Retina (tissue), 1 donor: ENCODE measurements around the gene PRKAG1.
"Not testable (repeated sequence)": the region's sequence is repeated elsewhere in the genome, so short reads cannot be mapped to it uniquely, and the experiment has no call there.

ENCODE experiments used
- DNase-seq: peaks from one replicate; pipeline ENCODE4 v3.0.0-alpha.2; 2016

PRKAG1 gene

GRCh38 chr12:49018261-49019119 is at the start of gene PRKAG1:
Gene PRKAG1, minus strand, starts transcription at chr12:49018776. Its CDS starts 36 bp downstream, at chr12:49018740.
- peak; percentile 98 for DNase-seq

DNA sequence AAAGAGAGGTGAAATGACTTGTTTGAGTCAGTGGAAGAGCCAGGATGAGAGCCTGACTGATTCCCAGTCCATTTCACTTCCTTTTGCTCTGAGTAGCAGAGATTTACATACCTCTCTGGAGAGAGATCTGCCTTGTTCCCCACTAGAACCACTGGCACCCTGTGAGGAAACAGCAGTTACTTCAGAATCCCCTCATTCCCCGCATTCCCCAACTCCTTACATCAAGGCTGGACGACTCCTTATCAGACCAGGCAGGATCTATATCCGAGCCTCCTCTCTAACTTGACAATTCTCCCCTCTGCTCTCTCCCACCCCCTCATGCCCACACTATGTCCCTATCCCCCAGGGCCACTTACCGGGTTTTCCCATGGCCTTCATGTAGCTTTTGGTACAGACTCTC is 47.5 kb upstream of the PRKAG1 start:
- DNase-seq: no peak

DNA sequence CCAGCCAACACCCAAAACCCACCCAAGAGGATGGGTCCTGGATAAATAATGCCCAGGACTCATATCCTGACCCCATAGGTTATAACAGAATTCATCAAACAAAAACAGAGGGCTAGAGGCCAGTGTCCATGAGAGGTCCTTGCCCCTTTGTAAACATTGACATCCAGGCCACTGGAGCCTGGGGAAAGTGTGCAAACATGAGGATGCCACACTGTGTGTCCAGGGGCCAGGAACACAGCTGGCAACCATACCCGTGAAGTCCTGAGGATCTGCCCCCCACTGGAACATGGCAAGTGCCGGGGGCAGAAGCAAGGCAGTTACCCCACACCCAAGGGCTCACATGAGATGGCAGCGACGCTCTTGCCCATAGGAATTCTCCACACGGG is 46.2 kb upstream of the PRKAG1 start:
- DNase-seq: no peak

DNA sequence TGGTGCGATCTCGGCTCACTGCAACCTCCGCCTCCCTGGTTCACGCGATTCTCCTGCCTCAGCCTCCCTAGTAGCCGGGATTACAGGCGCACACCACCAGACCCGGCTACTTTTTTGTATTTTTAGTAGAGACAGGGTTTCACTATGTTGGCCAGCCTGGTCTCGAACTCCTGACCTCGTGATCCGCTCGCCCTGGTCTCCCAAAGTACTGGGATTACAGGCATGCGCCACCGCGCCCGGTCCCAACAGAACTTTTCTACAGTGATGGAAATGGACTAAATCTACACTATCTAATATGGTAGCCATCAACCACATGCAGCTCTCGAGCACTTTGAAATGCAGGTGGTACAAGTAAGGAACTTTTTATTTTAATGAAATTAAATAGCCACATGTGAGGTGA is 43.3 kb upstream of the PRKAG1 start:
- DNase-seq: not testable (repeated sequence)

GRCh38 chr12:49061157-49061650 is 42.6 kb upstream of the PRKAG1 start:
- DNase-seq: no peak

- peak; percentile 99 for DNase-seq
These were observed 41.9 kb upstream of the PRKAG1 start, which contains the start of gene KMT2D for GRCh38 chr12:49060237-49061156. Gene KMT2D, minus strand, starts transcription at chr12:49060794. Its CDS starts 5,470 bp downstream, at chr12:49055324.

- DNase-seq: peak; percentile 58
These were observed 41.0 kb upstream of the PRKAG1 start for GRCh38 chr12:49059299-49060171.

DNA sequence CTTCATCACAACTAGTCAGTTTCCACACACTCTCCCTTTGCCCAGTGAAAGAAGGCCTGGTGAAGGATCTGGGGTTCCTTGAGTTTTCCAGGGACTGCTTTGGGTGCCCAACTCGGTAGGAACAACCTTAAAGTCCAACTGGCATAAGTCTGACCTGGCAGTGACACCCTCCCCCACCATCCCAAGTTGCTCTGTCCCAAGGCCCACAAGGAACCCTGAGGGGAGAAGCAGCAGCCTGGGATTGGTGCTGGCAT is 40.4 kb upstream of the PRKAG1 start:
- no peak for DNase-seq

DNA sequence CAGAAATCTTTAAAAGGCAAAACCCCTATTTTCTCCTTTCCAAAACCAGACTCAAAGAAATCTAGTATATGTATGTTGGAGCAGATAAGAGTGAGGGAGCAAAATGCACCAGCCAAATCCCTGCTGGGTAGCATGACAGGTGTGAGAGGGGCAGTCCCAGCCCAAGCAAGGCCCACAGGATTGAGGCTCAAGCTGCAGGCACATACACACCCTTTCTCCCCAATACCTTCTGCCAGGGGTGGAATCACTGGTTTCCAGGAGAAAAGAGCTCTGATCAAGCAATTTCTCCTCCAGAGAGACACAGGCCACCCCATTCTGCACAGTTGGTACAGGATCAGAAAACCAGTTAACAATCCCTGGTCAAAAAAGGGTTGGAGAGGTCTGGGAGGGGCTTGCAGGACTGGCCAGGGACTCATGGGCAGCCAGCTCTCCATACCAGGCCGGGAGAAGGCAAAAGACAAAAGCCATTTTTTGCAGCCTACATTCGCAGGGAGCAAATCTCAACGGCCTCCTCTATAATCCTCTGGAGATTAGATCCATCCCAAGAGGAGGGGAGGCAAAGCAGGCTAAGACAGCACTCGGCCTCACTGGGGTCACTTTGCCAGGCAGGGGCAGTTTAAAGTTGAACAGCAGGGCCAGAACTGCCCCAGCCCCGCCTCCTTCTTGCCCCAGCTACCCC is 39.9 kb upstream of the PRKAG1 start:
- no peak for DNase-seq

DNA sequence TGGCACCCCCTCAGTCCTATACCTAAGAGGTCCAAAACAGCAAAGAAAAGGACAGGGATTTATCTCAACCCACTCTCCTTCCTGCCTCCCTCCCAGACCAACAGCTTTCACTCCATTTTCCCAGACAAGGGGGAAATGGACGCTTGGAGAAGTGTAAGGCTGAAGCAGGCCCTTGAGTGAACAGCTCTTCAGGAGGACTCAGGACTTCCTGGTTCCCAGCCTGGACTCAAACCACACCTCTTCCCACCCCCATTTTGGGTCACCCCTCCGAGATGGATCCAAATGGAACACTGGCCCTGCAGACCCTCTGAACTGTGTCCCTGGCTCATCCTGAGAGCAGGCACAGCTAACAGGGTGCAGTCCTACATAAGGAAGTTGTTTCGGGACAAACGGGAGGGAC is 39.3 kb upstream of the PRKAG1 start:
- DNase-seq: no peak

DNA sequence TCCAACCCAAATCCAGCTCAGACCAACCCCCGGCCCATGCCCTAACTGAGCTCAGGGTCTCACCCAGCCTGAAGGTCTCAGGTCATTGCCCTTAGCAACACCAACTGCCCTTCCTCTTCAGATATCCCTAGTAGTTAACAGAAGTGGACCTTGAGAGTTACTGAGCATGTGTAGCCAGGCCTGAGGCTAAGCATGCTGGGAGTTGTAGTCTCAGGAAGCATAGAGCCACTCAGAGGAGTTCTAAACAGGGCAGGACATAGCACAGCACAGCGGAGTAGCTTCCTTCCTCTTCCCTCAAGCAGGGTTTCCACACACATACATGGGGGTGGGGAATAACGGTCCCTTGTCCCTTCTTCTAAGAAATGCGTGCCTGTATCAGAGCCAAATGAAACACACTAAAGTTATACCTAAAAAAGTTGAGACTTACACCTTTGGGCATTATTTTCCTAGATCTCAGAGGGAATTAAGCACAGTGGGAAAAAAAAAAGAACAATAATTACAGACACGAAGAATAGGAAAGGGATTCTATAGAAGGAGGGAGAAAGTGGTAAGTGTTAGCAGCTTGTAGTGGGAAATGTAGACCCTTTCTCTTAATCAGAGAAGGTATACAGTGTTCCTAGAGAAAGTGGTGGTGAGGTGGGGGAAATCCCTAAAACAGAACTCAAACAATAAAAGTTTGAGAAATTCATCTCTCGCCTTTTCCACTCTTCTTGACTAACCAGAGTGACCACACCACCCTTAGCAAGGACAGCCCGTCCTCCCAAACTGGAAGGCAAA is 37.6 kb upstream of the PRKAG1 start:
- peak; percentile 32 for DNase-seq

DNA sequence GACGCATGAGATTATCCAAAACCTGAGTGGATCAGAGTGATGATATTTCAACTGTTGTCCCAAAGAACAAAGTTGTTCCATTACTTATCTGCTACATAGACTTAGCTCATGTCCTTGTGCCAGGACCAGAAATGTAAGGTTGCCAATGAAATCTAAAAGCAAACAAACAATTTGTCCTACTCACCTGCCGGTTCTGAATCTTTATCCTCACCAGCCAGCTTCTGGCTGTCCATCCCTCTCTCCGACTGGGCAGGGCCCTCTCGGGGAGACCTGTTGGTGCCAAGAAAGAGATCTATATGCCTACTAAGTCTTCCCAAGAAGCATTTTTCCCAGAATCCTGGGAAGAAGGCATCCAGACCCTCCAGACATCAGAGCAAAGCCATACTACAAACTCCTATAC is 36.5 kb upstream of the PRKAG1 start:
- no peak for DNase-seq

- no peak for DNase-seq
These were observed 35.9 kb upstream of the PRKAG1 start for GRCh38 chr12:49054524-49054923.

DNA sequence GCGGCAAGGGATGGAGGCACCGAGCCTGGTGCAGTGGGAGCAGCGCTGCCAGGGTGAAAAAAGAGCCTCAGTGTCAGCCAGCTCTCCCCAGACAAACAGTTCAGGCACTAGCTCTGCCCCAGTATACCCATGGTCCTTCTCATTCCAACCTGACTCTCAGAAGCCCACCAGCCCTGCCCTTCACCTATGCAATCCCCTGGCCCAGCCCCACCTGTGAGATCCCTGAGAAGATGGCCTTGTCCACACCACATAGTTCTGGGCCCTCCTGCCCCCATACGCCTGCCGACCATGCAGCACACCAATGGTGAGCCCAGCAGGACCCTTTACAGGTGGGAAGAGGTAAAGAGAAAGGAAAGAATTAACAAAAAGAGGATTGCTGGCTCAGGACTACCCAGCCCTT is 35.5 kb upstream of the PRKAG1 start:
- DNase-seq: no peak

DNA sequence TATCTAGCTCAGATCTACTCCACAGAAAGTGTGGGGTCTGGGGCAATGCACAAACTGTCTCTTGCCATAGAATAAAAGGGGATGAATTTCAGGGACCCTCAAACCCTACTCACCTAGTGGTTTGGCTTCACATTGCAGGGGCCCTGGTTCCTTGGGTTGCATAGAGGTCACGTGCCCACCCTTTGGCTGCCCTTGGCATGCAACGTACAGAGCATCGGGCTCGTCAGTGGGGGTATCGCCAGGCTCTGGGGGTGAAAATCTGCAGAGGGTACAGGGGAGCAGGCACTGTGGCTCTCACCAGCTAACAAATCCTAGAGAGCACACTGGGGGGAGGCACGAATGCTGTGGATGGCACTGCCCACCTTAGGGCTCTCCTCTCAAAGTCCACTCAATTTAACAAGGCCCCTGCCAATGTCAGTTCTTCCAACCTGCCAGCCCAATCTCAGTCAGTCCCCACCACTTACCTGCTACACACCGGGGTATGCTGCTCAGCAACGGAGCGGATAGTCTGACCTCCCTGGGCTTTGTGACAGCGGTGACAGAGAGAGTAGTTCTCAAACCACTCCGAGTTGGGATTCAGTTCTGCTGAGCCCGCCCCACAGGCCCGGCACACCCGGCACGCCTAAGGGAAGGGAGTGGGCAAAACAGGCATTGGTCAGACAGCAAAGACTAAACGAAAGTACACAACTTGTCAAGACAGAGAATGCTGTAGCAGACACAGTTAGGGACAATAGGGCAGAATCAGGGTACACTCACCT is 34.1 kb upstream of the PRKAG1 start:
- no peak for DNase-seq

GRCh38 chr12:49051777-49052438 is 33.3 kb upstream of the PRKAG1 start:
- no peak for DNase-seq

GRCh38 chr12:49051373-49051764 is 32.8 kb upstream of the PRKAG1 start:
- DNase-seq: no peak

- no peak for DNase-seq
These were observed 32.2 kb upstream of the PRKAG1 start for GRCh38 chr12:49050507-49051372.
